Activated CD8-positive, alpha-beta memory T cell treated with anti-CD3 and anti-CD28 coated beads, Interleukin-2, amount 10 ng/mL, durations not matched to agents 7 days and 5 days (primary cell): ENCODE data around the gene AP4B1. TPM values are rescaled to one million over a fixed set of nuclear protein-coding genes. Genes with fewer than 3 reads are reported as not detected.
A peak's percentile ranks its signal among the peaks of the same experiment; 100 is the strongest.
"Not testable (repeated sequence)": the region's sequence is repeated elsewhere in the genome, so short reads cannot be mapped to it uniquely, and the experiment has no call there.

Source experiments
- ATAC-seq: fragments of 150-1000 bp; cut with Tn5 transposase; one replicate; pipeline ENCODE4 v1.10.0; 2021; ENCODE audit warnings: moderate library complexity
- CTCF ChIA-PET: fragments of 350-600 bp; sonication (Branson Sonifier 250); formaldehyde crosslinking; loops from one replicate; lab custom pipeline; 2021; ENCODE audit warnings: antibody characterized with exemption; lab: Charles Lee
- DNase-seq: peaks from one replicate; pipeline ENCODE4 v3.0.0-alpha.2; 2020
- H3K27ac Mint-ChIP-seq: one replicate; pipeline ENCODE4 v1.8.0; 2021; ENCODE audit warnings: mild to moderate bottlenecking, mixed read lengths
- H3K27me3 Mint-ChIP-seq: one replicate; pipeline ENCODE4 v1.8.0; 2021; ENCODE audit warnings: mixed read lengths
- H3K36me3 Mint-ChIP-seq: one replicate; pipeline ENCODE4 v1.8.0; 2021; ENCODE audit warnings: mild to moderate bottlenecking, mixed read lengths
- H3K4me1 Mint-ChIP-seq: one replicate; pipeline ENCODE4 v1.8.0; 2021; ENCODE audit warnings: mixed read lengths
- H3K4me3 Mint-ChIP-seq: one replicate; pipeline ENCODE4 v1.8.0; 2021; ENCODE audit warnings: mild to moderate bottlenecking, moderate library complexity, mixed read lengths
- H3K9me3 Mint-ChIP-seq: one replicate; pipeline ENCODE4 v1.8.0; 2022; ENCODE audit warnings: low read depth, mixed read lengths
- total RNA-seq, 2 experiments: library from RNA; stranded (reverse); gene quantifications; one replicate each; pipeline ENCODE4 v1.2.3, GENCODE V29; 2021

The AP4B1 gene
- total RNA-seq: 10 to 100 TPM; 57.3 to 61.8 TPM

- peak within 1 kb of the TSS; percentile 97 for H3K4me3 Mint-ChIP-seq
- peaks cover 60% of the 10 kb centered on the region for H3K4me1 Mint-ChIP-seq
- H3K36me3 Mint-ChIP-seq: peaks cover 54% of the 10 kb centered on the region
- ATAC-seq: peak; percentile 92
- CTCF ChIA-PET: interaction anchor here (0.9 to 6.3 kb wide), 13 partner anchors 20 to 1189 kb away, joined by 3 to 60 read pairs (median 8); partner anchors contain the start of genes HIPK1 and PPM1J
- no peaks in the 10 kb centered on the region for H3K27me3 Mint-ChIP-seq
- DNase-seq: peak; percentile 100
- peak within 1 kb of the TSS; percentile 89 for H3K27ac Mint-ChIP-seq
- no peaks in the 10 kb centered on the region for H3K9me3 Mint-ChIP-seq
These were observed at the start of gene AP4B1, which contains the start of gene DCLRE1B for GRCh38 chr1:113904674-113905434. AP4B1 (minus strand) TSS chr1:113904799; CDS start chr1:113904717, 82 bp downstream. DCLRE1B (plus strand) TSS chr1:113905326; CDS start chr1:113905587, 261 bp downstream.

- CTCF ChIA-PET: interaction anchor here (0.7 to 1.6 kb wide), 5 partner anchors 11 to 702 kb away, joined by 3 to 5 read pairs (median 4); partner anchors contain the start of gene HIPK1
- peaks cover 44% of the 10 kb centered on the region for H3K4me1 Mint-ChIP-seq
- no peak for ATAC-seq
- no peak for DNase-seq
- no peak overlapping the region for H3K4me3 Mint-ChIP-seq
- H3K27me3 Mint-ChIP-seq: no peaks in the 10 kb centered on the region
- peaks cover 43% of the 10 kb centered on the region for H3K36me3 Mint-ChIP-seq
- H3K9me3 Mint-ChIP-seq: no peaks in the 10 kb centered on the region
- no peak overlapping the region for H3K27ac Mint-ChIP-seq
These were observed 47.1 kb upstream of the AP4B1 start for GRCh38 chr1:113951719-113952118.

- no peak overlapping the region for H3K27ac Mint-ChIP-seq
These were observed 46.3 kb upstream of the AP4B1 start for GRCh38 chr1:113950908-113951307.

GRCh38 chr1:113949007-113949406 is 44.4 kb upstream of the AP4B1 start:
- Mint-ChIP-seq H3K27ac (no peak overlapping the region), H3K27me3 (no peaks in the 10 kb centered on the region), H3K9me3 (peaks cover 2% of the 10 kb centered on the region), H3K36me3 (peaks cover 40% of the 10 kb centered on the region), H3K4me1 (peaks cover 52% of the 10 kb centered on the region), H3K4me3 (no peak overlapping the region)
- no peak for DNase-seq
- CTCF ChIA-PET: interaction anchor here (1.2 to 5.2 kb wide), 6 partner anchors 8 to 29 kb away, joined by 3 to 45 read pairs (median 4); partner anchors contain the start of gene HIPK1
- ATAC-seq: no peak

More at GRCh38 chr1:113950908-113951307, 46.3 kb upstream of the AP4B1 start:
- no peaks in the 10 kb centered on the region for H3K9me3 Mint-ChIP-seq
- H3K36me3 Mint-ChIP-seq: peaks cover 41% of the 10 kb centered on the region
- H3K4me1 Mint-ChIP-seq: peaks cover 50% of the 10 kb centered on the region
- no peaks in the 10 kb centered on the region for H3K27me3 Mint-ChIP-seq
- DNase-seq (no peak), ATAC-seq (no peak)
- no peak overlapping the region for H3K4me3 Mint-ChIP-seq
- CTCF ChIA-PET: interaction anchor here (1.1 to 1.6 kb wide), 3 partner anchors 10 to 23 kb away, joined by 3 to 5 read pairs (median 4); partner anchors contain the start of gene HIPK1

- Mint-ChIP-seq H3K36me3 (peaks cover 43% of the 10 kb centered on the region), H3K4me1 (peaks cover 56% of the 10 kb centered on the region), H3K27ac (peak overlapping the region; percentile 84)
- not testable (repeated sequence) for H3K4me3 Mint-ChIP-seq, ATAC-seq, H3K27me3 Mint-ChIP-seq, DNase-seq, H3K9me3 Mint-ChIP-seq
- CTCF ChIA-PET: interaction anchor here (0.7 to 5.2 kb wide), 7 partner anchors 8 to 112 kb away, joined by 3 to 45 read pairs (median 6); partner anchors contain the start of gene HIPK1
These were observed 43.6 kb upstream of the AP4B1 start for GRCh38 chr1:113948151-113948550.

GRCh38 chr1:113947388-113948107 is 42.9 kb upstream of the AP4B1 start:
- Mint-ChIP-seq H3K9me3 (peaks cover 2% of the 10 kb centered on the region), H3K27me3 (no peaks in the 10 kb centered on the region), H3K4me3 (peak overlapping the region; percentile 50), H3K27ac (peak overlapping the region; percentile 84), H3K36me3 (peaks cover 43% of the 10 kb centered on the region), H3K4me1 (peaks cover 58% of the 10 kb centered on the region)
- CTCF ChIA-PET: interaction anchor here (0.8 to 5.2 kb wide), 11 partner anchors 8 to 112 kb away, joined by 3 to 45 read pairs (median 5); partner anchors contain the start of genes AP4B1 and HIPK1
- ATAC-seq: peak; percentile 62
- no peak for DNase-seq

GRCh38 chr1:113946678-113947387 is 42.2 kb upstream of the AP4B1 start:
- ATAC-seq (peak; percentile 29), DNase-seq (no peak)
- Mint-ChIP-seq H3K9me3 (peaks cover 2% of the 10 kb centered on the region), H3K36me3 (peaks cover 46% of the 10 kb centered on the region), H3K4me3 (peak overlapping the region; percentile 50), H3K27me3 (no peaks in the 10 kb centered on the region), H3K4me1 (peaks cover 59% of the 10 kb centered on the region), H3K27ac (peak overlapping the region; percentile 84)
- CTCF ChIA-PET: interaction anchor here (0.8 to 5.2 kb wide), 12 partner anchors 8 to 111 kb away, joined by 3 to 45 read pairs (median 5); partner anchors contain the start of genes AP4B1 and HIPK1

GRCh38 chr1:113946112-113946511 is 41.5 kb upstream of the AP4B1 start:
- Mint-ChIP-seq H3K9me3 (peaks cover 2% of the 10 kb centered on the region), H3K36me3 (peaks cover 46% of the 10 kb centered on the region), H3K4me1 (peaks cover 59% of the 10 kb centered on the region), H3K27me3 (no peaks in the 10 kb centered on the region), H3K27ac (peak overlapping the region; percentile 75), H3K4me3 (no peak overlapping the region)
- peak; percentile 40 for ATAC-seq
- CTCF ChIA-PET: interaction anchor here (1.1 to 5.2 kb wide), 8 partner anchors 8 to 110 kb away, joined by 3 to 45 read pairs (median 5); partner anchors contain the start of genes AP4B1 and HIPK1
- DNase-seq: no peak

- ATAC-seq: no peak
- Mint-ChIP-seq H3K4me3 (no peak overlapping the region), H3K4me1 (peaks cover 66% of the 10 kb centered on the region), H3K36me3 (peaks cover 53% of the 10 kb centered on the region), H3K9me3 (peaks cover 2% of the 10 kb centered on the region), H3K27ac (no peak overlapping the region), H3K27me3 (no peaks in the 10 kb centered on the region)
- CTCF ChIA-PET: interaction anchor here (1.4 to 5.2 kb wide), 4 partner anchors 12 to 110 kb away, joined by 5 to 45 read pairs (median 9); partner anchors contain the start of gene HIPK1
- no peak for DNase-seq
These were observed 40.7 kb upstream of the AP4B1 start for GRCh38 chr1:113945329-113945728.

GRCh38 chr1:113943028-113943811 is 38.6 kb upstream of the AP4B1 start:
- Mint-ChIP-seq H3K4me3 (no peak overlapping the region), H3K27me3 (no peaks in the 10 kb centered on the region), H3K36me3 (peaks cover 53% of the 10 kb centered on the region), H3K27ac (no peak overlapping the region), H3K9me3 (peaks cover 2% of the 10 kb centered on the region), H3K4me1 (peaks cover 73% of the 10 kb centered on the region)
- CTCF ChIA-PET: interaction anchor here (1.0 kb wide), 1 partner anchor 20 kb away, joined by 3 read pairs; no protein-coding TSS in a partner anchor
- no peak for ATAC-seq
- DNase-seq: no peak

- DNase-seq: no peak
- Mint-ChIP-seq H3K27me3 (no peaks in the 10 kb centered on the region), H3K4me1 (peaks cover 73% of the 10 kb centered on the region), H3K4me3 (no peak overlapping the region), H3K9me3 (peaks cover 2% of the 10 kb centered on the region), H3K36me3 (peaks cover 54% of the 10 kb centered on the region), H3K27ac (no peak overlapping the region)
- ATAC-seq: no peak
- CTCF ChIA-PET: interaction anchor here (4.5 kb wide), 1 partner anchor 12 kb away, joined by 42 read pairs; the partner anchor contains the start of gene HIPK1
These were observed 37.9 kb upstream of the AP4B1 start for GRCh38 chr1:113942527-113942926.
